OCI-M2 (cell line): ENCODE results near the gene KCNH8.

ENCODE experiments used
- DNase-seq: peaks from one replicate; lab custom pipeline; 2025; ENCODE audit not compliant: unreplicated experiment; lab: John Stamatoyannopoulos, UW

Gene KCNH8

DNA sequence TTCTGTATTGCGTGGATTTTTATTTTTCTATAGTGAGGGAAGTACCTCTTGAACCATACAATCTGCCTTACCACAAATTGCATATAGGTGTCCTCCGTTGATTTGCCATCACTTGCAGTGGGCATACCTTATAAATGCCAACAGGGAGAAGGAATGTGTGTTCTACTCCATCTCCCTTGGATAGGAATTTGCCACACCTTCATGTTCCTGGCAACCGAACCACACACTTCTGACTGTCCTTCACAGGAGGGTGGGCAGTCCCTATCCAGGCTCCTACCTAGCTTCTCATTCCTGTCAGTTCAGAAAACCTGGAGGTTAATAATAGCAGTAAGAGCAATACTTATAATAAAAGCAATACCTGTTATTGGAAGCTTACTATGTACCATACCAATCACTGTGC lies 428.0 kb downstream of the KCNH8 start:
- DNase-seq = no peak
